HUES64 (cell line): Measurements from ENCODE around the gene MYH14.

Source experiments
- H3K27ac ChIP-seq: 2 replicates; pipeline ENCODE4 v1.7.0; 2013; ENCODE audit warnings: low read depth, low read length, inconsistent platforms
- H3K27me3 ChIP-seq: 2 replicates; pipeline ENCODE4 v1.6.1; 2013; ENCODE audit warnings: mild to moderate bottlenecking, low read length; ENCODE audit not compliant: insufficient read depth
- H3K36me3 ChIP-seq: 2 replicates; pipeline ENCODE4 v1.6.1; 2013; ENCODE audit warnings: mild to moderate bottlenecking, low read length; ENCODE audit not compliant: insufficient read depth
- H3K4me1 ChIP-seq: 2 replicates; pipeline ENCODE4 v1.6.1; 2013; ENCODE audit warnings: mild to moderate bottlenecking, low read length, moderate library complexity; ENCODE audit not compliant: insufficient read depth
- H3K4me3 ChIP-seq: 2 replicates; pipeline ENCODE4 v1.5.1; 2013; ENCODE audit warnings: mild to moderate bottlenecking, low read length, moderate library complexity
- H3K9ac ChIP-seq: 2 replicates; pipeline ENCODE4 v1.6.1; 2013; ENCODE audit warnings: mild to moderate bottlenecking, low read depth, low read length
- H3K9me3 ChIP-seq: 2 replicates; pipeline ENCODE4 v1.6.1; 2013; ENCODE audit warnings: low read depth, low read length; ENCODE audit not compliant: insufficient read depth
- WGBS: fragments of 150-250, 120-280 bp; methylation state at CpG from one replicate; pipeline ENCODE4 v1.1.7; 2013; ENCODE audit warnings: missing lambda C conversion rate; 5-methylcytosine and 5-hydroxymethylcytosine counted together

MYH14 gene

DNA sequence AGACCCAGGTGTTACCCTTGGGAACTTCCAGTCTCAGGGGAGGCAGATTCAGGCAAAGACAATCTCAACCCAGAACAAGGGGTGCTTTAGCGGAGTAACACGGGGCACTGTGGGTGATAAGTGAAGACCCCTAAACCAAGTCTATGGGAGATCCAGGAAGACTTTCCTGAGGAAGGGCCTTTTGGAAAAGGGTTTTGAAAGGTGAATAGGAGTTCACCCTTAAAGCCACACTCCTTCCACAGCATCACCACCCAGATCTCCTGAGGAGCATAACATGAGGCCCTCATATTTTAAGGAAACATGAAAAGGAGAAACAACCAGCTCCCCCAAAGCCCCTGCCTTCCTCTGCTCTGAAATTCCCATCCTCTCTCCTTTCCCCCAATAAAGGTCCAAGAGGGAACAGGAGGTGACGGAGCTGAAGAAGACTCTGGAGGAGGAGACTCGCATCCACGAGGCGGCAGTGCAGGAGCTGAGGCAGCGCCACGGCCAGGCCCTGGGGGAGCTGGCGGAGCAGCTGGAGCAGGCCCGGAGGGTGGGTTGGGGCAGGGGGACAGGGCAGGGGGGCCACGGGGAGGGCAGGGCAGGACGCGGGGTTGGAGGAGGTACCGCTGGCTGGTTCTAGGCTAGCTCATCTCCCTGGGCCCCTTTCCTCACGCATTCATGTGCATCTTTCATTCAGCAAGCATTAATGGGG lies 73.1 kb downstream of the MYH14 start:
- Histone ChIP-seq H3K36me3 (no peaks in the 10 kb centered on the region), H3K4me1 (no peaks in the 10 kb centered on the region), H3K4me3 (no peak overlapping the region), H3K27me3 (no peaks in the 10 kb centered on the region), H3K9me3 (peaks cover 26% of the 10 kb centered on the region), H3K9ac (no peak overlapping the region), H3K27ac (no peak overlapping the region)
- 86% methylated on average over 15 of the region's 15 CpGs for WGBS

DNA sequence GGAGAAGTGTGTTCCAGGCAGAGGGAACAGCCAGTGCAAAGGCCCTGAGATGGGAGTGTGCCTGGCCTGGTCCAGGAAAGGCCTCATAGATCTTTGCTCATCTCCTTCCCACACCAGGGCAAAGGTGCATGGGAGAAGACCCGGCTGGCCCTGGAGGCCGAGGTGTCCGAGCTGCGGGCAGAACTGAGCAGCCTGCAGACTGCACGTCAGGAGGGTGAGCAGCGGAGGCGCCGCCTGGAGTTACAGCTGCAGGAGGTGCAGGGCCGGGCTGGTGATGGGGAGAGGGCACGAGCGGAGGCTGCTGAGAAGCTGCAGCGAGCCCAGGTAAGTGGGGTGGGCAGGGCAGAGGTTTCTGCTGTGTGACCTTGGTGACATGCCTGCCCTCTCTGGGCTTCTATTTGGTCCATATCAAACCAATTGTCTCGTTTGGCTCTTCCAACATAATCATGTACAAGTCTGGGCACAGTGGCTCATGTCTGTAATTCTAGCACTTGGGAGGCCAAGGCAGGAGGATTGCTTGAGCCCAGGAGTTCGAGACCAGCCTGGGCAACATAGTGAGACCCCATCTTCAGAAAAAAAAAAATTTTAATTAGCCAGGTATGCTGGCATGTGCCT lies 74.7 kb downstream of the MYH14 start:
- Histone ChIP-seq H3K36me3 (no peaks in the 10 kb centered on the region), H3K27me3 (no peaks in the 10 kb centered on the region), H3K27ac (no peak overlapping the region), H3K9me3 (peaks cover 22% of the 10 kb centered on the region), H3K9ac (no peak overlapping the region), H3K4me1 (no peaks in the 10 kb centered on the region), H3K4me3 (no peak overlapping the region)
- 92% methylated on average over 14 of the region's 14 CpGs for WGBS

DNA sequence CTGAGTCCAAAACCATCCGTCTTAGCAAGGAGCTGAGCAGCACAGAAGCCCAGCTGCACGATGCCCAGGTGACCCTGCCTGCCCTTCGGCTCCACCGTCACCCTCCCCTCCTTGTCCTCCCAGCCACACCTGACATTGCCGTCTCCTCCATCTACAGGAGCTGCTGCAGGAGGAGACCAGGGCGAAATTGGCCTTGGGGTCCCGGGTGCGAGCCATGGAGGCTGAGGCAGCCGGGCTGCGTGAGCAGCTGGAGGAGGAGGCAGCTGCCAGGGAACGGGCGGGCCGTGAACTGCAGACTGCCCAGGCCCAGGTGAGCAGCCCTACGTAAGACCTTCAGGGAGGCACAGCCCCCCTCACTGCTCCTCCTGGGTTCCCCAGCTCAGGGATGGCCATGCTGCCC lies 76.7 kb downstream of the MYH14 start:
- Histone ChIP-seq H3K9me3 (peaks cover 24% of the 10 kb centered on the region), H3K27ac (no peak overlapping the region), H3K36me3 (no peaks in the 10 kb centered on the region), H3K9ac (no peak overlapping the region), H3K4me3 (no peak overlapping the region), H3K4me1 (no peaks in the 10 kb centered on the region), H3K27me3 (no peaks in the 10 kb centered on the region)
- WGBS = 92% methylated on average over 14 of the region's 14 CpGs

DNA sequence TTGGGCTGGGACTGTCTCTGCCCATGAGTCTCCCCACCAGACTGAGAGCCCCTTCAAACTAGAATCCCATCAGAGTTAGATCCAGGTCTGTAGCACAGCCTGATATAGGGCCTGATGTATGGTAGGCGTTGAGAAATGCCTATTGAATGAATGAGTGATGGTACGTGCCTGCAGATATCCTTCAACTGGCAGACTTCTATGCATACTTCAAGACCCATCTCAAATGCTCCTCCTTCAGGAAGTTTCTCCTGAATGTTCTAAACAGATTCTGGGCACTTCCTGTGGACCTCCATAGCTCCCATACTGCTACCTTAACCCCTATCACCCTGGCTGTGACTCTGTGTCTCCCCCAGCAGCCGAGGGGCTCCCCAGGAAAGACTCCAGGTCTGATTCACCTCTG lies 77.6 kb downstream of the MYH14 start:
- H3K27me3 ChIP-seq = no peaks in the 10 kb centered on the region
- H3K27ac ChIP-seq = no peak overlapping the region
- H3K36me3 ChIP-seq = no peaks in the 10 kb centered on the region
- no peak overlapping the region for H3K9ac ChIP-seq
- no peak overlapping the region for H3K4me3 ChIP-seq
- WGBS = 100% methylated on average over 2 of the region's 3 CpGs
- no peaks in the 10 kb centered on the region for H3K4me1 ChIP-seq
- H3K9me3 ChIP-seq = peaks cover 33% of the 10 kb centered on the region

DNA sequence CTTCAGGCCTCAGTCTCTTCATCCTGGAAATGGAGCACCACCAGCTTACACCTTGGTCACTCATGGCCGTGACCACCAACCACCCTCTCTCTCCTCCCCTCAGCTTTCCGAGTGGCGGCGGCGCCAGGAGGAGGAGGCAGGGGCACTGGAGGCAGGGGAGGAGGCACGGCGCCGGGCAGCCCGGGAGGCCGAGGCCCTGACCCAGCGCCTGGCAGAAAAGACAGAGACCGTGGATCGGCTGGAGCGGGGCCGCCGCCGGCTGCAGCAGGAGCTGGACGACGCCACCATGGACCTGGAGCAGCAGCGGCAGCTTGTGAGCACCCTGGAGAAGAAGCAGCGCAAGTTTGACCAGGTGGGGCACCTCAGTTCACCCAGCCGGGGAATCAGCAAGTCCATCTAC lies 78.1 kb downstream of the MYH14 start:
- Histone ChIP-seq H3K9me3 (peaks cover 38% of the 10 kb centered on the region), H3K9ac (no peak overlapping the region), H3K27ac (no peak overlapping the region), H3K36me3 (no peaks in the 10 kb centered on the region; the same call in 1 of the 2 replicates), H3K4me1 (no peaks in the 10 kb centered on the region), H3K4me3 (no peak overlapping the region), H3K27me3 (no peaks in the 10 kb centered on the region)
- WGBS = 90% methylated on average over 22 of the region's 22 CpGs

DNA sequence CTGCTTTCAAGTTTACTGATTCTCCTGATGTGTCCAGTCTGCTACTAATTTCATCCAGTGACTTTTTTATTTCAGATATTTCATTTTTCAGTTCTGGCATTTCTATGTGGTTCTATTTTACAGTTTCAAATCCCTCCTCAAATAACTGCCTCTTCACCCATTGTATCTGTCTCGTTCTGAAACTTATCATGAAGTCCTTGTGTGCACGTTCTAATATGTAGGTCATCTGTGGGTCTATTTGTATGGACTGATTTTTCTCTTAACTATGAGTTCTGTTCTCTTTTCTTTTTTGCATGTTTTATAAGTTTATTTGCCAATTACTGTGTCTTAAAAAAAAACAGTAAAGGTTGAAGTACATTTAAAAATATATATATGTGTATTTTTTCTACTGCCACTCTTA lies 82.4 kb downstream of the MYH14 start:
- Histone ChIP-seq H3K27me3 (no peaks in the 10 kb centered on the region), H3K36me3 (no peaks in the 10 kb centered on the region; the same call in 1 of the 2 replicates), H3K9ac (no peak overlapping the region), H3K27ac (no peak overlapping the region), H3K9me3 (peaks cover 38% of the 10 kb centered on the region), H3K4me1 (no peaks in the 10 kb centered on the region), H3K4me3 (no peak overlapping the region)
- WGBS = 83% methylated on average over 1 of the region's 2 CpGs

DNA sequence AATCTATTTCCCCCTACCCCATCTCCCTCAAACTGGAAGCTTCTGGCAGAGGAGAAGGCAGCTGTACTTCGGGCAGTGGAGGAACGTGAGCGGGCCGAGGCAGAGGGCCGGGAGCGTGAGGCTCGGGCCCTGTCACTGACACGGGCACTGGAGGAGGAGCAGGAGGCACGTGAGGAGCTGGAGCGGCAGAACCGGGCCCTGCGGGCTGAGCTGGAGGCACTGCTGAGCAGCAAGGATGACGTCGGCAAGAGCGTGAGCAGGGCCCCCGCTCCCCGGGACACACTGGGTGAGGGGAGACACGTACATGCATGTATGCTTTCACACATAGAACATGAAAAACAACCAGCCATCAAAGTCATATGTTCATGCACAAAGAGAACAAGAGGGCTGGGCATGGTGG lies 83.0 kb downstream of the MYH14 start:
- Histone ChIP-seq H3K27ac (no peak overlapping the region), H3K36me3 (no peaks in the 10 kb centered on the region; the same call in 1 of the 2 replicates), H3K4me3 (no peak overlapping the region), H3K4me1 (no peaks in the 10 kb centered on the region), H3K27me3 (no peaks in the 10 kb centered on the region), H3K9ac (no peak overlapping the region), H3K9me3 (peaks cover 36% of the 10 kb centered on the region)
- WGBS = 90% methylated on average over 18 of the region's 18 CpGs

DNA sequence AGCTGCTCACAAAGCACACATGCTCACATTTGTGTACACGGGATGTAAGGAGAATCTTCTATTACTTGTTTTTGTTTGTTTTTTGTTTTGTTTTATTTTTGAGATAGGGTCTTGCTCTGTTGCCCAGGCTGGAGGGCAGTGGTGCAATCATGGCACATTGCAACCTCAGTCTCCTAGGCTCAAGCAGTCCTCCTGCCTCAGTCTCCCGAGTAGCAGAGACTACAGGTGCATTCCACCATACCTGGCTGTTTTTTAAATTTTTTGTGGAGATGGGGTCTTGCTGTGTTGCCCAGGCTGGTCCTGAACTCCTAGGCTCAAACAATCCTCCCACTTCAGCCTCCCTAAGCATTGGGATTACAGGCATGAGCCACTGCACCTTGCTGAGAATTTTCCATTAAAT lies 83.9 kb downstream of the MYH14 start:
- WGBS = 96% methylated on average over 2 of the region's 2 CpGs
- Histone ChIP-seq H3K4me1 (no peaks in the 10 kb centered on the region), H3K27ac (no peak overlapping the region), H3K9ac (no peak overlapping the region), H3K4me3 (no peak overlapping the region), H3K27me3 (no peaks in the 10 kb centered on the region), H3K36me3 (no peaks in the 10 kb centered on the region; the same call in 1 of the 2 replicates), H3K9me3 (peaks cover 32% of the 10 kb centered on the region)

DNA sequence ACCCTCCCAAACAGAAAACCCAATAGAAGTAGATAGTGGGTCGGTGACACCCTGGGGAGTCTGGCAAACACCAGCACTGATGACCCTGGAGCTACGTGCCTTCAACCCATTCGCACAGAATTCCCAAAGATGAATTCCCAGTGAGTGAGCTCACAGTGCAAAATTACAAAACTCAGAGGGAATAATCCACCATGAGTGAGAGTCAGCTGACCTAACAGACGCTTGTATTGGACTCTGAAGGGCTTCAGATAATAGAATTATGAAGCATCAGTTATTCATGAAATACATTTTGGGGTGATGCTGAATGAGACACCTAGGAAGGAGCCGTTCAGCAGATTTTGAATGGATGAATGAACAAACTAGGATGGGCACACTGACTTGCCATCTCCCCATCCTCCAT lies 85.5 kb downstream of the MYH14 start:
- no peak overlapping the region for H3K9ac ChIP-seq
- H3K27me3 ChIP-seq = no peaks in the 10 kb centered on the region
- H3K4me3 ChIP-seq = no peak overlapping the region
- H3K4me1 ChIP-seq = no peaks in the 10 kb centered on the region
- WGBS = 81% methylated on average over 4 of the region's 5 CpGs
- H3K9me3 ChIP-seq = peaks cover 39% of the 10 kb centered on the region
- H3K36me3 ChIP-seq = no peaks in the 10 kb centered on the region; the same call in 1 of the 2 replicates
- H3K27ac ChIP-seq = no peak overlapping the region

DNA sequence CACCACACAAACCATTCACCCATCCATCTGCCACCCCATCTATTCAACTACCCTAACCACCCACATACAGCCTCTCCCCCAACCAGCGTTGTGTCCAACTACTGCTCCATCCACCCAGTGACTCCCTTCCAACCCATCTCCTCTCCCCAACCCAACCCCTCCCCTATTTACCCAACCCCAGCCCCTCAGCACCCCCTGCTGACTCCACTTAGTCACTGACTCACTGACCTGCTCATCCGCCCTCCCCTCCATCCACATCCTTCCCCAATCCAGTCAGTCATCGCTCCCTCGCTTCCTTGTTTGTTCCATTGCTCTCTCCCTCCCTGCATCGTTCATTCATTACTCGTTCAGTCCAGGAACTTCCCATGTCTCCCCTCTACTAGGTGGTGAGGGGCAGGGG lies 86.6 kb downstream of the MYH14 start:
- no peak overlapping the region for H3K4me3 ChIP-seq
- no peaks in the 10 kb centered on the region for H3K27me3 ChIP-seq
- no peaks in the 10 kb centered on the region; the same call in 1 of the 2 replicates for H3K36me3 ChIP-seq
- peaks cover 34% of the 10 kb centered on the region for H3K9me3 ChIP-seq
- H3K4me1 ChIP-seq = no peaks in the 10 kb centered on the region
- H3K27ac ChIP-seq = no peak overlapping the region
- WGBS = 61% methylated on average over 6 of the region's 6 CpGs
- no peak overlapping the region for H3K9ac ChIP-seq

DNA sequence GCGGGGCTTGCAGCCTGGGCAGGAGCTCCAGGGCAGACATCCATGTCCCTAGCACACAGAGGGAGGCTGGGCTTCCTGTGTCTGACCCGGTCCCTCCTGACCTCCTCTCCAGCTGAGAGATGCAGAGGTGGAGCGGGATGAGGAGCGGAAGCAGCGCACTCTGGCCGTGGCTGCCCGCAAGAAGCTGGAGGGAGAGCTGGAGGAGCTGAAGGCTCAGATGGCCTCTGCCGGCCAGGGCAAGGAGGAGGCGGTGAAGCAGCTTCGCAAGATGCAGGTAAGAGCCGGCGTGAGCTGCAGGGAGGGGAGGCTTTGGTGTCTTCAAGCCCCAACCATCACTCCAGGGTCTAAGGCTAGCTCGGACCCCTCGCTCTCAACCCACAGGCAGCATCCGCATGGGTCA lies 87.4 kb downstream of the MYH14 start:
- H3K9ac ChIP-seq = no peak overlapping the region
- no peaks in the 10 kb centered on the region; the same call in 1 of the 2 replicates for H3K36me3 ChIP-seq
- H3K4me1 ChIP-seq = no peaks in the 10 kb centered on the region
- no peaks in the 10 kb centered on the region for H3K27me3 ChIP-seq
- H3K9me3 ChIP-seq = peaks cover 27% of the 10 kb centered on the region
- no peak overlapping the region for H3K27ac ChIP-seq
- WGBS = 79% methylated on average over 15 of the region's 15 CpGs
- no peak overlapping the region for H3K4me3 ChIP-seq
